Iris pigment epithelial cell (primary cell): Measurements from ENCODE around the gene ZNF512B.
A peak's percentile ranks its signal among the peaks of the same experiment; 100 is the strongest.

ENCODE experiments used
- DNase-seq: peaks from one replicate; pipeline ENCODE4 v3.0.0-alpha.2; 2011; ENCODE audit warnings: low read depth

Gene ZNF512B

GRCh38 chr20:63950701-63951397 lies 18.9 kb downstream of the ZNF512B start:
- DNase-seq, result no peak

DNA sequence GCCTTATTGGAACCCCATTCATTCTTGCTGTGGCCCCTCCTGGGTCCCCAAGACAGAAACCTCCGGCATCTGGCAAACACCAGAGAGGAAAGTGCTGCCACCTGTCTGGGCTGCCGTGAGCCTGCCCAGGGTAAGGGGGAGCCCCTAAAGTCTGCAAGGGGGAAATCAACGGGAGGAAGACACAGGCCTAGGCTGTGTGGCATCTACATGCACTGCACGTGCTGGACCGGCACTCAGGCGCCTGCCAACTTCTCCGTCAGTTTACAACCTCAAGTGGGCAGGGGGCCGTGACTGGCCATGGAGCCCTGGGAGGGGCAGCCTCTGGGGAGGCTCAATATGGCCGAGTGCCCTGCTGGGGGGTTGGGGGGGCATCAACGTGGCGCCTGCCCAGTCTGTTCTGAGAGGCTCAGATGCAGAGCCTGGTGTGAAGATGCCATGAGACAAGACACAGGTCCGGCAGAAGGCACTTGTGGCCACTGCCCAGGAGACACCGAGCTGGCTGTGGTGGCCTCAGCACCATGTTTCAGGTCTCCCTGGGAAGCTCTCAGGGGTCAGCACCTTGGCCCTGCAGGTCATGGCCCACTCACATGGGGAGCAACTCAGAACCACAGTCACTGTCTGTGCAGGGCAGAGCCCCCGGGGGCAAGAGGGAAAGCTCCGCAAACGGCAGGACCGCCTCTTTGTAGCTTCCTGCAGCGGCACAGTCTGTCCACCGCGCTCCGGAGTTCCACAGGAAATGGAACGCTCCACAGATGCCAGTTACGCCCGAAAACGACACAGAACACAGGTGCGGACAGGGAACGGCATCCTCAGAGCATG lies 21.9 kb downstream of the ZNF512B start:
- no peak for DNase-seq

DNA sequence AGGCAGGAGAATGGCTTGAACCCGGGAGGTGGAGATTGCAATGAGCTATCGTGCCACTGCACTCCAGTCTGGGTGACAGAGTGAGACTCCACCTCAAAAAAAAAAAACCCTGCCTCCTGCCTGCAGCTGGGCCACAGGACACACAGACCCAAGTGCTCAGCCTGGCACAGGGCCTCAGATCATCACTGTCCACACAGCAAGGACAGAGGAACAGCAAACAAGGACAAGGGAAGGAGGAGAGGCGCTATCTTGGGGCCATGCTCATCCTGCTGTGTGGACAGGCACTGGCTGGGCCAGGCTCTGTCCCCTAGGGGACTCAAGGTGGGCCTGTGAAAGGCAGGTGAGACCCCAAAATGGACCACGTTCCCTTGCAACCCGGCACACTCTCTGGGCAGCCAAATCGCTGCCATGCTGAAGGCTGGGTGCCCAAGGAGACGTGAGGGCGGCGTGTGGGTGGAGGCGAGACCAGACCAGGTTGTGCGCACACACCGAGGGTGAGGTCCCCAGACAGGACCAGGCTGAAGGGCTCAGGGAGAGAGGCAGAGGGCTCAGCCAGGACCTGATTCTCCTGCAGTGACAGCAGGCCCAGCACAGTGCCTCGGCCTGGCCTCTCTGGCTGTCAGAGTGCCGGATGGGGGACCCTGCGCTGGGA lies 22.6 kb downstream of the ZNF512B start:
- DNase-seq, result no peak

DNA sequence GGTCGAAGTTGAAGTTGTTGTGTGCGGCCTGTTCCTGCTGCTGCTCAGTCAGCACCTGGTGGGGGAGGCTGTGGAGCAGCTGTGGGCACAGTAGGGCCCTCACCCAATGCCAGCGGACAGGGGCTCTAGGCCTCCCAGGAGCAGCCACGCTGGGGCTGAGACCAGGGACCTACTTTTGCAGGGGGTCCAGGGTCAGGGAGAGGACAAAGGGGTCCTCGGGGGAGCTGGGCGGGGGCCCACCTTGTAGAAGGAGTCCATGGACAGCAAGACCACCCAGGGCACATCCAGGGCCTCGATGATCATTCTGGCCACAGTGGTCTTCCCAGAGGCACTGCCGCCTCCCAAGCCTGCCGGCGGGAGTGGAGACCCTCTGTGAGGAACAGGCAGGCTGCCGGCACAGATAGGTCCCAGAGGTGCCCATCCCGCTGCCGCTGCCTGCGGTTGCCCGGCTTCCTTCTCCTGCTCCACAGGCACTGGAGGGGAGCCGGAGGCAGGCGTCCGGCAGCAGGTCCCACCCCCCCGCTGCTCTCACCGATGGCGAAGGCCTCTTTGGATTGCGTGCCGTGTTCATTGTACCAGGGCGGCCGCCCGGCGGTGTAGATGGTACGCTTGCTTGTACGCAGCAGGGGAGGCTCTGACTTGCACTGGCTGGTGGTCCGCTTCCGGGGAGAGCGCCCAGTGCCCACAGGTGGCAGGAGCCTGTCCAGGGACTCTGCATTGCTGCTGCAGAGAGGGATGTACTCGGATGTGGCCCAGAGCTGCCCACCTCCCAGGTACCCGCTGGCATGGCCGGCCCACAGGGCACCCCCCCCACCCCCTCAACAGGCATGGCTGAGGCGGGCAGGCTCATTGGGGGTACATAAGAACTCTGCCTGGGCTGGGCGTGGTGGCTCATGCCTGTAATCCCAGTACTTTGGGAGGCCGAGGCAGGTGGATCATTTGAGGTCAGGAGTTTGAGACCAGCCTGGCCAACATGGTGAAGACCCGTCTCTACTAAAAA lies 23.5 kb downstream of the ZNF512B start:
- DNase-seq, result no peak

- DNase-seq, result no peak
Measured at GRCh38 chr20:63945031-63945658, 24.6 kb downstream of the ZNF512B start.

GRCh38 chr20:63944078-63944941 lies 25.4 kb downstream of the ZNF512B start:
- no peak for DNase-seq

GRCh38 chr20:63943808-63944077 lies 26.0 kb downstream of the ZNF512B start:
- DNase-seq, result no peak

GRCh38 chr20:63942969-63943807 lies 26.5 kb downstream of the ZNF512B start:
- DNase-seq, result no peak

GRCh38 chr20:63942250-63942951 lies 27.3 kb downstream of the ZNF512B start:
- DNase-seq, result peak; percentile 56

DNA sequence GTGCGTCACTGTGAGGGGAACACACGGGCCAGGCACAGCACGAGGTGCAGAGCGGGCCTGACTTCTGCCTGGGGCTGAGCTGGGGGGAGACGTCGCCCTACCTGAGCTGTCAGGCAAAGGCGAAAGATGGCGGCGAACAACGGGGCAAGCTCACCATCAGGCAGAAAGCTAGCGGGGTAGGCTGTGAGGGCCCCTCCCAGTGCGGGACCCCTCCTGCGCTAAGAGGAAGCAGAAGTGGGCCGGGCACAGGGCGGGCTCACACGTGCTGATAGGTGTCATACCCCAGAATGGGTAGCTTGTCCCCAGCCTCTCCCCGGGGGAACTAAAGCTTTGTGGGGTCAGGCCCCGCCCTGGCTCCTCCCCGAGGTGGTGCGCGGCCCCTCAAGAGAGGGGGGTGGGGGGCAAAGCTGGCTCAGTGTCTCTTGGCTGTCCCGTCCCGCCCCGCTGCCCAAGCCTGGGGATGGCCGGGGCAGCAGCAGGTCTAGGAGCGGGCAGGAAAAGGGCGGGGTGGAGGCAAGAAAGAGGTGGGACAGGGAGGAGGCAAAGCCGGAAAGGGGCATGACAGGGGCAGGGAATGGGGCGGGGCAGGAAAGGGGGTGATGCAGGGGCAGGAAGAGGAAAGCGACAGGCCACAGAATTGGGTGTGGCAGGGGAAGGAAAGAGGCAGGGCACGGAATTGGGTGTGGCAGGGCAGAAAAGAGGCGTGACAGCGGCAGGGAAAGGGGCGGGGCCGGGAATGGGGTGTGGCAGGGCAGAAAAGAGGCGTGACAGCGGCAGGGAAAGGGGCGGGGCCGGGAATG lies 28.2 kb downstream of the ZNF512B start:
- no peak for DNase-seq

GRCh38 chr20:63940472-63941266 lies 29.1 kb downstream of the ZNF512B start:
- no peak for DNase-seq

GRCh38 chr20:63940071-63940471 lies 29.7 kb downstream of the ZNF512B start:
- no peak for DNase-seq

- no peak for DNase-seq
Measured at GRCh38 chr20:63939061-63939935, 30.4 kb downstream of the ZNF512B start.

DNA sequence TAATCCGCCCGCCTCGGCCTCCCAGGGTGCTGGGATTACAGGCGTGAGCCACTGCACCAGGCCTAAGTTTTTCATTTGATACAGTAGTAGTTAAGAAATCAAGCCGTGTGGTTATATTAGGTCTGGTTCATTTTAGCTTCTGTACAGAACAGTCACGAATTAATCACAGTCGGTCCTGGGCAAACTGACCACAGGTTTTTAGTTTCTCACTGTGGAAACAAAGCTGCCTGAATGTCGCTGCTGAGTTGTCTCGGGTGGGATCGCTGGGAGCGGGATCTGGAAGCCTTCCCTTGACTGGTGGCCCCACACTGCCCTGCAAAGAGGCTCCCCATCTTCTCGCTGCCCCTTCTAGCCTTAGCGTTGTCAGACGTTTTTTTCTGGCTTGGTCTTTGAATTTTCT lies 32.1 kb downstream of the ZNF512B start:
- DNase-seq, result no peak

GRCh38 chr20:63935447-63935846 lies 34.3 kb downstream of the ZNF512B start:
- no peak for DNase-seq
